HepG2 (cell line): ENCODE data around the gene NDST1. TPM values are rescaled to one million over a fixed set of nuclear protein-coding genes. Genes with fewer than 3 reads are reported as not detected.

Experiments used
- ARID4A ChIP-seq: sonication (generic); formaldehyde crosslinking; IDR thresholded peaks from 2 replicates; pipeline ENCODE4 v1.5.0; 2020; ENCODE audit warnings: mild to moderate bottlenecking, missing genetic modification reagents, borderline replicate concordance
- ATF6 ChIP-seq: sonication (generic); formaldehyde crosslinking; conservative IDR thresholded peaks from 2 replicates; pipeline ENCODE4 v1.4.0; 2020; ENCODE audit warnings: missing genetic modification reagents
- CTCF ChIP-seq: sonication (generic); formaldehyde crosslinking; IDR thresholded peaks from 2 replicates; pipeline ENCODE4 v1.5.0; 2020; ENCODE audit warnings: mild to moderate bottlenecking, missing genetic modification reagents, moderate library complexity
- HMG20B ChIP-seq: conservative IDR thresholded peaks from 2 replicates; pipeline ENCODE4 v1.6.1; 2016; ENCODE audit warnings: missing genetic modification reagents, missing compliant biosample characterization
- KLF9 ChIP-seq: IDR thresholded peaks from 2 replicates; pipeline ENCODE4 v1.6.1; 2016; ENCODE audit warnings: low read depth
- KMT2B ChIP-seq: IDR thresholded peaks from 2 replicates; pipeline ENCODE4 v1.6.1; 2016; ENCODE audit warnings: missing genetic modification reagents, missing compliant biosample characterization
- POLR2A ChIP-seq, 2 experiments: IDR thresholded peaks; 2 replicates each; pipeline ENCODE4 v1.6.1; 2011; ENCODE audit warnings: low read depth in 2 of 2, low read length in 2 of 2, mild to moderate bottlenecking in 1 of 2, moderate library complexity in 1 of 2; ENCODE audit not compliant: insufficient read depth in 1 of 2
- SUZ12 ChIP-seq: fragments of 150-350 bp; IDR thresholded peaks from 2 replicates; pipeline ENCODE4 v1.6.1; 2014; ENCODE audit warnings: low read depth, low read length
- THAP11 ChIP-seq: IDR thresholded peaks from 2 replicates; pipeline ENCODE4 v1.6.1; 2016; ENCODE audit warnings: missing biosample characterization, missing genetic modification reagents
- TMF1 ChIP-seq: sonication (generic); formaldehyde crosslinking; IDR thresholded peaks from 2 replicates; pipeline ENCODE4 v1.8.1; 2022; ENCODE audit warnings: low read depth, missing genetic modification reagents
- ZBTB3 ChIP-seq: sonication (generic); formaldehyde crosslinking; IDR thresholded peaks from 2 replicates; pipeline ENCODE4 v1.4.0; 2020; ENCODE audit warnings: low read depth, mild to moderate bottlenecking, moderate library complexity, missing genetic modification reagents, borderline replicate concordance
- ZMAT3 ChIP-seq: sonication (generic); formaldehyde crosslinking; conservative IDR thresholded peaks from 2 replicates; pipeline ENCODE4 v1.7.0; 2021; ENCODE audit warnings: missing genetic modification reagents
- ZNF24 ChIP-seq: fragments of 450-650 bp; IDR thresholded peaks from 2 replicates; pipeline ENCODE4 v1.6.1; 2017; ENCODE audit warnings: antibody characterized with exemption, mild to moderate bottlenecking
- ZNF343 ChIP-seq: sonication (generic); formaldehyde crosslinking; IDR thresholded peaks from 2 replicates; pipeline ENCODE4 v1.4.0; 2020; ENCODE audit warnings: mild to moderate bottlenecking, missing genetic modification reagents
- ZNF367 ChIP-seq: sonication (generic); formaldehyde crosslinking; IDR thresholded peaks from 2 replicates; pipeline ENCODE4 v1.4.0; 2020; ENCODE audit warnings: missing genetic modification reagents, borderline replicate concordance
- ZNF652 ChIP-seq: IDR thresholded peaks from 2 replicates; pipeline ENCODE4 v1.6.1; 2016; ENCODE audit warnings: low read depth, borderline replicate concordance
- ZNF839 ChIP-seq: sonication (generic); formaldehyde crosslinking; IDR thresholded peaks from 2 replicates; pipeline ENCODE4 v1.4.0; 2020; ENCODE audit warnings: missing genetic modification reagents, mild to moderate bottlenecking, borderline replicate concordance
- polyA plus RNA-seq, 8 experiments: library from polyadenylated mRNA; depleted of rRNA in 3 of 8; stranded (reverse) in 7 of 8; unstranded in 1 of 8; fragments of >200 nt; fragmentation: Illumina TruSeq in 4 of 8; extraction: Trizol in 4 of 8; gene quantifications; 2 replicates each; pipeline versions ENCODE4 v1.2.1 to v1.2.3, GENCODE V29; 2011 to 2016; ENCODE audit warnings: low read depth in 4 of 8, missing spikeins in 1 of 8, mixed read lengths in 1 of 8; ENCODE audit not compliant: insufficient read depth in 1 of 8
- total RNA-seq, 5 experiments: library from RNA; depleted of rRNA; stranded (reverse); fragments of >200 nt; fragmentation: Illumina TruSeq; extraction: Trizol; gene quantifications; 2 replicates each; pipeline ENCODE4 v1.2.3, GENCODE V29; 2016; ENCODE audit warnings: low read depth in 1 of 5
- TF ChIP-seq, protein P1 (sequence below): sonication (generic); formaldehyde crosslinking; IDR thresholded peaks from 2 replicates; pipeline ENCODE4 v1.4.0; 2020; ENCODE audit warnings: missing genetic modification reagents, borderline replicate concordance

Gene NDST1
- total and polyA plus RNA-seq, 2 of the 13 experiments (the other 11 are each of a cell fraction or from before 2014, with no cell fraction given): 23.8 to 26.2 TPM

GRCh38 chr5:150458802-150459557, 49.0 kb upstream of the NDST1 start (continued):
- TF ChIP-seq, protein P1, sequence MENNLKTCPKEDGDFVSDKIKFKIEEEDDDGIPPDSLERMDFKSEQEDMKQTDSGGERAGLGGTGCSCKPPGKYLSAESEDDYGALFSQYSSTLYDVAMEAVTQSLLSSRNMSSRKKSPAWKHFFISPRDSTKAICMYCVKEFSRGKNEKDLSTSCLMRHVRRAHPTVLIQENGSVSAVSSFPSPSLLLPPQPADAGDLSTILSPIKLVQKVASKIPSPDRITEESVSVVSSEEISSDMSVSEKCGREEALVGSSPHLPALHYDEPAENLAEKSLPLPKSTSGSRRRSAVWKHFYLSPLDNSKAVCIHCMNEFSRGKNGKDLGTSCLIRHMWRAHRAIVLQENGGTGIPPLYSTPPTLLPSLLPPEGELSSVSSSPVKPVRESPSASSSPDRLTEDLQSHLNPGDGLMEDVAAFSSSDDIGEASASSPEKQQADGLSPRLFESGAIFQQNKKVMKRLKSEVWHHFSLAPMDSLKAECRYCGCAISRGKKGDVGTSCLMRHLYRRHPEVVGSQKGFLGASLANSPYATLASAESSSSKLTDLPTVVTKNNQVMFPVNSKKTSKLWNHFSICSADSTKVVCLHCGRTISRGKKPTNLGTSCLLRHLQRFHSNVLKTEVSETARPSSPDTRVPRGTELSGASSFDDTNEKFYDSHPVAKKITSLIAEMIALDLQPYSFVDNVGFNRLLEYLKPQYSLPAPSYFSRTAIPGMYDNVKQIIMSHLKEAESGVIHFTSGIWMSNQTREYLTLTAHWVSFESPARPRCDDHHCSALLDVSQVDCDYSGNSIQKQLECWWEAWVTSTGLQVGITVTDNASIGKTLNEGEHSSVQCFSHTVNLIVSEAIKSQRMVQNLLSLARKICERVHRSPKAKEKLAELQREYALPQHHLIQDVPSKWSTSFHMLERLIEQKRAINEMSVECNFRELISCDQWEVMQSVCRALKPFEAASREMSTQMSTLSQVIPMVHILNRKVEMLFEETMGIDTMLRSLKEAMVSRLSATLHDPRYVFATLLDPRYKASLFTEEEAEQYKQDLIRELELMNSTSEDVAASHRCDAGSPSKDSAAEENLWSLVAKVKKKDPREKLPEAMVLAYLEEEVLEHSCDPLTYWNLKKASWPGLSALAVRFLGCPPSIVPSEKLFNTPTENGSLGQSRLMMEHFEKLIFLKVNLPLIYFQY: no peak
- TF ChIP-seq SUZ12 (no peak), ZNF343 (CRISPR knock-in tag) (no peak), HMG20B (CRISPR knock-in tag) (no peak), ZNF839 (CRISPR knock-in tag) (no peak), CTCF (peak; percentile 92), ZNF24 (no peak), ZNF367 (CRISPR knock-in tag) (no peak), ARID4A (peak; percentile 38; the same call in 1 of the 2 replicates), ZNF652 (CRISPR knock-in tag) (0 out of 2 replicates have a peak, but pooled peaks have one; percentile 24), THAP11 (CRISPR knock-in tag) (peak; percentile 40; the same call in 1 of the 2 replicates), POLR2A (IDR thresholded peaks at IDR 0.05; ENCODE audit: insufficient read depth in 1 of 2, low read depth in 2 of 2, low read length in 2 of 2) (no peak), ATF6 (CRISPR knock-in tag) (no peak), KMT2B (CRISPR knock-in tag) (no peak), ZBTB3 (CRISPR knock-in tag) (no peak), TMF1 (CRISPR knock-in tag) (no peak), ZMAT3 (CRISPR knock-in tag) (no peak), KLF9 (CRISPR knock-in tag) (no peak)
